Nephron progenitor cell (in vitro differentiated cells): ENCODE results near the gene GTSE1.

Source experiments
- DNase-seq: peaks from one replicate; pipeline ENCODE4 v3.0.0; 2021
- H3K27ac Mint-ChIP-seq: 2 replicates; pipeline ENCODE4 v1.8.0; 2021; ENCODE audit warnings: mild to moderate bottlenecking, moderate library complexity, mixed read lengths
- H3K27me3 Mint-ChIP-seq: 2 replicates; pipeline ENCODE4 v1.8.0; 2021; ENCODE audit warnings: mild to moderate bottlenecking, low read depth, mixed read lengths; ENCODE audit not compliant: poor library complexity
- H3K36me3 Mint-ChIP-seq: 2 replicates; pipeline ENCODE4 v1.8.0; 2021; ENCODE audit warnings: low read depth, mixed read lengths
- H3K4me1 Mint-ChIP-seq: 2 replicates; pipeline ENCODE4 v1.8.0; 2021; ENCODE audit warnings: mixed read lengths
- H3K4me3 Mint-ChIP-seq: 2 replicates; pipeline ENCODE4 v1.8.0; 2021; ENCODE audit warnings: mild to moderate bottlenecking, moderate library complexity, mixed read lengths
- H3K9me3 Mint-ChIP-seq: 2 replicates; pipeline ENCODE4 v1.8.0; 2021; ENCODE audit warnings: mild to moderate bottlenecking, moderate library complexity, mixed read lengths
- CTCF ChIP-seq: fragments of 200-600 bp; sonication (generic); IDR thresholded peaks from 2 replicates; pipeline ENCODE4 v1.5.0; 2021; ENCODE audit warnings: antibody characterized with exemption

GTSE1 gene, protein sequence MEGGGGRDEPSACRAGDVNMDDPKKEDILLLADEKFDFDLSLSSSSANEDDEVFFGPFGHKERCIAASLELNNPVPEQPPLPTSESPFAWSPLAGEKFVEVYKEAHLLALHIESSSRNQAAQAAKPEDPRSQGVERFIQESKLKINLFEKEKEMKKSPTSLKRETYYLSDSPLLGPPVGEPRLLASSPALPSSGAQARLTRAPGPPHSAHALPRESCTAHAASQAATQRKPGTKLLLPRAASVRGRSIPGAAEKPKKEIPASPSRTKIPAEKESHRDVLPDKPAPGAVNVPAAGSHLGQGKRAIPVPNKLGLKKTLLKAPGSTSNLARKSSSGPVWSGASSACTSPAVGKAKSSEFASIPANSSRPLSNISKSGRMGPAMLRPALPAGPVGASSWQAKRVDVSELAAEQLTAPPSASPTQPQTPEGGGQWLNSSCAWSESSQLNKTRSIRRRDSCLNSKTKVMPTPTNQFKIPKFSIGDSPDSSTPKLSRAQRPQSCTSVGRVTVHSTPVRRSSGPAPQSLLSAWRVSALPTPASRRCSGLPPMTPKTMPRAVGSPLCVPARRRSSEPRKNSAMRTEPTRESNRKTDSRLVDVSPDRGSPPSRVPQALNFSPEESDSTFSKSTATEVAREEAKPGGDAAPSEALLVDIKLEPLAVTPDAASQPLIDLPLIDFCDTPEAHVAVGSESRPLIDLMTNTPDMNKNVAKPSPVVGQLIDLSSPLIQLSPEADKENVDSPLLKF

DNA sequence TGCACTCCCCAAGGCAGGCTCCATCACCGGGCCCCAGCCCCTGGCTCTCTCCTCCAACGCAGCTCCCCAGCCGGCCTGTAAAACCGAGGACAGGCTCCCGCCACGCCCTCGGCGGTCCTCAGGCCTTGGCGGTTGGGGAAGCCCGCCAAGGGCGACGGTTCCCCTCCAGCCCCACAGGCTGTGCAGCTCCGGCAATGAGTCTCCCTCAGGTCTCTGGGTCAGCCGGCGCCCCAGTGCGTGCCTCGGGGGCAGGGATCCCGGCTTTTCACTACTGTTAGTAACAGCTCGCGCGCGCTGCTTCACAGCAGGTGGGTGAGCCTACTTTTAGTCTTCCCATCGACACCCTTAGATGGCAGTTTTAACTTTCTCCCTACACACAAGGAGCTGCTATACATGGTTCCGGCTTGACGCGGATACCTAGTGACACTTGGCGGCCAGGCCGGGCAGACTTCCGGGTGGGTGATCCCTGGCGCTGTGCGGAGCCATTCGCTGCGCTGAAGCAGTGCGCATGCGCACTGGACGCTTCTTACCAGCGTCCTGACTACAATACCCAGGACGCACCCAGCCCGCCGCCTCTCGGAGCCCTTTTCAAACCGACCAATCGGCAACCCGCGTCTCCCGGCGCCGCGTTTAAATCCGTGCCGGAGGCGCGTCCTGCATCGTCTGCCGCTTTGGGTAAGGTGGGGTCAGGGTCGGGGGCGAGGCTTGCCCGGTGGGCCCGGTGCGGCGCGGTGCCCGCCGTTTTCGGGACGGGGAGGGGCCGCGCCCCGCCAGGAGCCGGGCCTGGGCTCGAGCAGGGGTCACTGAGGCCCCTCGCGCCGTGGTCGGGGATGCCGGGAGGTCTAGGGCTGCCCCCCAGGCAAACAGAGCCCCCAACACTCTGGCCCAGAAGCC is at the start of gene GTSE1:
Gene GTSE1, plus strand, starts transcription at position 614 of the 894 bp plus-strand sequence. CDS start 531 bp downstream, outside the sequence.
- DNase-seq: peak; percentile 96
- peak within 1 kb of the TSS; percentile 93 for H3K27ac Mint-ChIP-seq
- TF ChIP-seq CTCF: no peak
- H3K9me3 Mint-ChIP-seq: no peaks in the 10 kb centered on the region
- peaks cover 41% of the 10 kb centered on the region for H3K36me3 Mint-ChIP-seq
- no peaks in the 10 kb centered on the region for H3K27me3 Mint-ChIP-seq
- peak within 1 kb of the TSS; percentile 94 for H3K4me3 Mint-ChIP-seq
- H3K4me1 Mint-ChIP-seq: peaks cover 62% of the 10 kb centered on the region

- no peak for DNase-seq
- Mint-ChIP-seq H3K4me1 (peaks cover 22% of the 10 kb centered on the region), H3K9me3 (peaks cover 10% of the 10 kb centered on the region), H3K36me3 (peaks cover 17% of the 10 kb centered on the region), H3K27me3 (peaks cover 8% of the 10 kb centered on the region), H3K27ac (no peak overlapping the region), H3K4me3 (no peak overlapping the region)
- TF ChIP-seq CTCF: no peak
Measured at GRCh38 chr22:46247443-46247975, 49.2 kb upstream of the GTSE1 start.

GRCh38 chr22:46250035-46250782 is 46.5 kb upstream of the GTSE1 start, which contains the start of gene CDPF1:
Gene CDPF1, minus strand, starts transcription at chr22:46250293. Its CDS starts 2,009 bp downstream, at chr22:46248284.
- Mint-ChIP-seq H3K27me3 (peaks cover 8% of the 10 kb centered on the region), H3K9me3 (peaks cover 18% of the 10 kb centered on the region), H3K4me1 (peaks cover 22% of the 10 kb centered on the region), H3K36me3 (peaks cover 18% of the 10 kb centered on the region), H3K27ac (no peak within 1 kb of the TSS), H3K4me3 (peak within 1 kb of the TSS; percentile 75)
- DNase-seq: peak; percentile 90
- TF ChIP-seq CTCF: no peak

DNA sequence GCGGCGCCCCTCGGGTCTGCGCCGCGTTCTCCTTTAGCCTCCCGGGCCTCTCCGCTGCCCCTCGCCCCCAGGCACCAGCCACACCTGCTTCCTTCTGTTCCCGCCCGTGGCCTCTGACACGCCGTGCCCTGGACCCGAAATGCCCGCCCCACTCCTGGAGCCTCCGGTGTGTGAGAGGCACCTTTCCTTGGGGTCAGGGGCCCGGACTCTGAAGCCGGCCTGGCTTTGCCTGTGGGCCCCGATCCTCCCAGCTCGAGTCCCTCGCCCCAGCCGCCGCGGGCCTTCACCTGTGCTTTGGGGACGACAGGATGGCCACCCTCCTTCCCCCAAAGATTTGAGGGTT is 45.9 kb upstream of the GTSE1 start:
- Mint-ChIP-seq H3K4me3 (peak overlapping the region; percentile 75), H3K27ac (no peak overlapping the region), H3K36me3 (peaks cover 18% of the 10 kb centered on the region), H3K4me1 (peaks cover 22% of the 10 kb centered on the region), H3K9me3 (peaks cover 22% of the 10 kb centered on the region), H3K27me3 (peaks cover 14% of the 10 kb centered on the region)
- DNase-seq: no peak
- TF ChIP-seq CTCF: no peak

DNA sequence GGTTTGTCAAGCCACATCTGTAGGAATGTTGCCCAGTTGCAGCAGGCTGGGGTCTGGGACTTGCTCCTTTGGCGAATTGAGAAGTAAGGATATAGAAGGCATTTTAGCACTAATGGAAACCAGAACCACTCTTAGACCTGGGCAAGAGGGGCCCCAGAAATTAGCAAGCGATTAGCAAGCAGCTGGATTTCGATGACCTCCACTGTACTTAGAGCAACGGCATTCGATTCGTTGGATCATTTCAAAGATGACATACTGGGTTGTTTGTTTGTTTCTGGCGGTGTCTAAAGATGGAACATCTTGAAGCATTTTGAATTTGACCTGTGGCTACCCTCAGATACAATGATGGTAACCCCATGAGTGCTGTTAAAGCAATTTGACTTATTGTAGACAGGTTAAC is 45.4 kb upstream of the GTSE1 start:
- no peak overlapping the region for H3K27ac Mint-ChIP-seq
- no peak for TF ChIP-seq CTCF
- H3K9me3 Mint-ChIP-seq: peaks cover 26% of the 10 kb centered on the region
- H3K27me3 Mint-ChIP-seq: peaks cover 16% of the 10 kb centered on the region
- peaks cover 22% of the 10 kb centered on the region for H3K4me1 Mint-ChIP-seq
- peaks cover 18% of the 10 kb centered on the region for H3K36me3 Mint-ChIP-seq
- H3K4me3 Mint-ChIP-seq: peak overlapping the region; percentile 75
- no peak for DNase-seq
